NCI-H1436 (cell line): ENCODE data around the gene PNLIPRP1.

Experiments used
- DNase-seq: peaks from one replicate; lab custom pipeline; 2025; lab: John Stamatoyannopoulos, UW

Gene PNLIPRP1

GRCh38 chr10:116599991-116600390, 9.2 kb downstream of the PNLIPRP1 start:
- DNase-seq = no peak

GRCh38 chr10:116602648-116603400, 12.1 kb downstream of the PNLIPRP1 start:
- no peak for DNase-seq

- no peak for DNase-seq
Observed at GRCh38 chr10:116606061-116606483, 15.3 kb downstream of the PNLIPRP1 start.

GRCh38 chr10:116607336-116607735, 16.6 kb downstream of the PNLIPRP1 start:
- DNase-seq = no peak

- DNase-seq = no peak
Observed at GRCh38 chr10:116608686-116609594, 18.2 kb downstream of the PNLIPRP1 start.

- DNase-seq = no peak
Observed at GRCh38 chr10:116610443-116611152, 19.8 kb downstream of the PNLIPRP1 start.

- no peak for DNase-seq
Observed at GRCh38 chr10:116611153-116611545, 20.4 kb downstream of the PNLIPRP1 start.

GRCh38 chr10:116612107-116612769, 21.5 kb downstream of the PNLIPRP1 start:
- no peak for DNase-seq

GRCh38 chr10:116613471-116613870, 22.7 kb downstream of the PNLIPRP1 start:
- no peak for DNase-seq

- DNase-seq = no peak
Observed at GRCh38 chr10:116614796-116615195, 24.0 kb downstream of the PNLIPRP1 start.

GRCh38 chr10:116615199-116615776, 24.5 kb downstream of the PNLIPRP1 start:
- DNase-seq = no peak

- no peak for DNase-seq
Observed at GRCh38 chr10:116620423-116621400, 30.0 kb downstream of the PNLIPRP1 start, which contains the start of gene PNLIPRP2. Gene PNLIPRP2 (plus strand): TSS chr10:116620953.

GRCh38 chr10:116621476-116621875, 30.7 kb downstream of the PNLIPRP1 start:
- no peak for DNase-seq

- DNase-seq = no peak
Observed at GRCh38 chr10:116621934-116622655, 31.3 kb downstream of the PNLIPRP1 start.

GRCh38 chr10:116625845-116626244, 35.1 kb downstream of the PNLIPRP1 start:
- DNase-seq = no peak

GRCh38 chr10:116626815-116627214, 36.1 kb downstream of the PNLIPRP1 start:
- no peak for DNase-seq

- DNase-seq = no peak
Observed at GRCh38 chr10:116627386-116627933, 36.7 kb downstream of the PNLIPRP1 start.

GRCh38 chr10:116629340-116629739, 38.6 kb downstream of the PNLIPRP1 start:
- no peak for DNase-seq

- DNase-seq = no peak
Observed at GRCh38 chr10:116630020-116630419, 39.3 kb downstream of the PNLIPRP1 start.
